Measurements from ENCODE around the gene SUMF1. TPM values are rescaled to one million over a fixed set of nuclear protein-coding genes. Genes with fewer than 3 reads are reported as not detected.

SUMF1 gene
- total RNA-seq, 2 donors from 2014 or later, result 30.7 to 32.7 TPM

GRCh38 chr3:4313606-4314293 is 153.3 kb downstream of the SUMF1 start:
- no peak for ATAC-seq
- H3K36me3 ChIP-seq (replicated peaks in 1 of 2; ENCODE audit: insufficient read depth in 1 of 2, low read depth in 2 of 2), result peaks cover 0 to 8% of the 10 kb centered on the region in 2 donors
- H3K4me1 ChIP-seq, result peaks cover 8% of the 10 kb centered on the region
- DNase-seq, result no peak
- H3K27ac ChIP-seq, result no peak overlapping the region
- no peak overlapping the region for H3K4me3 ChIP-seq
- intact Hi-C loops (cut with DNase I), result no loop called here
- no peaks in the 10 kb centered on the region for H3K9me3 ChIP-seq
- no peak for TF ChIP-seq POLR2A (IDR thresholded peaks at IDR 0.05)
- TF ChIP-seq, protein P1, sequence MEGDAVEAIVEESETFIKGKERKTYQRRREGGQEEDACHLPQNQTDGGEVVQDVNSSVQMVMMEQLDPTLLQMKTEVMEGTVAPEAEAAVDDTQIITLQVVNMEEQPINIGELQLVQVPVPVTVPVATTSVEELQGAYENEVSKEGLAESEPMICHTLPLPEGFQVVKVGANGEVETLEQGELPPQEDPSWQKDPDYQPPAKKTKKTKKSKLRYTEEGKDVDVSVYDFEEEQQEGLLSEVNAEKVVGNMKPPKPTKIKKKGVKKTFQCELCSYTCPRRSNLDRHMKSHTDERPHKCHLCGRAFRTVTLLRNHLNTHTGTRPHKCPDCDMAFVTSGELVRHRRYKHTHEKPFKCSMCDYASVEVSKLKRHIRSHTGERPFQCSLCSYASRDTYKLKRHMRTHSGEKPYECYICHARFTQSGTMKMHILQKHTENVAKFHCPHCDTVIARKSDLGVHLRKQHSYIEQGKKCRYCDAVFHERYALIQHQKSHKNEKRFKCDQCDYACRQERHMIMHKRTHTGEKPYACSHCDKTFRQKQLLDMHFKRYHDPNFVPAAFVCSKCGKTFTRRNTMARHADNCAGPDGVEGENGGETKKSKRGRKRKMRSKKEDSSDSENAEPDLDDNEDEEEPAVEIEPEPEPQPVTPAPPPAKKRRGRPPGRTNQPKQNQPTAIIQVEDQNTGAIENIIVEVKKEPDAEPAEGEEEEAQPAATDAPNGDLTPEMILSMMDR (IDR thresholded peaks at IDR 0.05), result no peak
- 87 to 90% methylated on average over 4 of the region's 4 CpGs for WGBS, 2 donors
- no peaks in the 10 kb centered on the region for H3K27me3 ChIP-seq

GRCh38 chr3:4311496-4311895 is 155.6 kb downstream of the SUMF1 start:
- DNase-seq, result no peak
- no peaks in the 10 kb centered on the region for H3K9me3 ChIP-seq
- no peak for TF ChIP-seq POLR2A (IDR thresholded peaks at IDR 0.05)
- TF ChIP-seq, protein P1 (IDR thresholded peaks at IDR 0.05), result no peak
- no peak for ATAC-seq
- intact Hi-C loops (cut with DNase I), result no loop called here
- H3K27ac ChIP-seq, result no peak overlapping the region
- H3K36me3 ChIP-seq (replicated peaks in 1 of 2; ENCODE audit: insufficient read depth in 1 of 2, low read depth in 2 of 2), result peaks cover 0 to 2% of the 10 kb centered on the region in 2 donors
- no peak overlapping the region for H3K4me3 ChIP-seq
- H3K4me1 ChIP-seq, result peaks cover 17% of the 10 kb centered on the region
- H3K27me3 ChIP-seq, result no peaks in the 10 kb centered on the region

Other genes starting within 250 kb of the SUMF1 start
- 10 to 100 TPM; 14.5 to 27.0 TPM for gene SETMAR, start 163.9 kb downstream of the SUMF1 start, total RNA-seq
- 10 to 100 TPM; 29.3 to 29.8 TPM for gene ITPR1, start 26.1 kb upstream of the SUMF1 start, total RNA-seq